NK-92 (cell line): ENCODE results near the gene OGG1.

ENCODE experiments used
- DNase-seq: peaks from one replicate; lab custom pipeline; 2025; ENCODE audit not compliant: unreplicated experiment; lab: John Stamatoyannopoulos, UW

The OGG1 gene

DNA sequence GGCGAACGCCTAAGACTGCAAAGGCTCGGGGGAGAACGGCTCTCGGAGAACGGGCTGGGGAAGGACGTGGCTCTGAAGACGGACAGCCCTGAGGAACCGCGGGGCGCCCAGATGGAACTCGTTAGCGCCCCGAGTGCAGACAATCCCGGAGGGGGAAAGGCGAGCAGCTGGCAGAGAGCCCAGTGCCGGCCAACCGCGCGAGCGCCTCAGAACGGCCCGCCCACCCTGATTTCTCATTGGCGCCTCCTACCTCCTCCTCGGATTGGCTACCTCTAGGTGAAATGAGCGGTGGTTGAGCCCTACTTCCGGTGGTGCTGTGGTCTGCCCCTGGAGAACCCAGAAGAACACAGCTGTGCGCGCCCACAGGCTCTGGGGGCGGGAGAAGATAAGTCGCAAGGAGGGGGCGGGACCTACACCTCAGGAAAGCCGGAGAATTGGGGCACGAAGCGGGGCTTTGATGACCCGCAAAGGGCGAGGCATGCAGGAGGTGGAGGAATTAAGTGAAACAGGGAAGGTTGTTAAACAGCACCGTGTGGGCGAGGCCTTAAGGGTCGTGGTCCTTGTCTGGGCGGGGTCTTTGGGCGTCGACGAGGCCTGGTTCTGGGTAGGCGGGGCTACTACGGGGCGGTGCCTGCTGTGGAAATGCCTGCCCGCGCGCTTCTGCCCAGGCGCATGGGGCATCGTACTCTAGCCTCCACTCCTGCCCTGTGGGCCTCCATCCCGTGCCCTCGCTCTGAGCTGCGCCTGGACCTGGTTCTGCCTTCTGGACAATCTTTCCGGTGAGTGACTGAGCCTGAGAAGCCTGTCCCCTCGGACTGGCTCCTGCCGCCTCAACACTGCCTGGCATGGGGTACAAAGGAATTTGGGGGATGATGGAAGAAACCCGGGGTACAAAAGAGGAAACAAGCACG lies at the start of gene OGG1:
Gene OGG1, plus strand, starts transcription at position 308 of the 911 bp plus-strand sequence. Its CDS starts 335 bp downstream, at position 643.
- peak; percentile 71 for DNase-seq

GRCh38 chr3:9700536-9700935 lies 49.2 kb upstream of the OGG1 start:
- DNase-seq = no peak

DNA sequence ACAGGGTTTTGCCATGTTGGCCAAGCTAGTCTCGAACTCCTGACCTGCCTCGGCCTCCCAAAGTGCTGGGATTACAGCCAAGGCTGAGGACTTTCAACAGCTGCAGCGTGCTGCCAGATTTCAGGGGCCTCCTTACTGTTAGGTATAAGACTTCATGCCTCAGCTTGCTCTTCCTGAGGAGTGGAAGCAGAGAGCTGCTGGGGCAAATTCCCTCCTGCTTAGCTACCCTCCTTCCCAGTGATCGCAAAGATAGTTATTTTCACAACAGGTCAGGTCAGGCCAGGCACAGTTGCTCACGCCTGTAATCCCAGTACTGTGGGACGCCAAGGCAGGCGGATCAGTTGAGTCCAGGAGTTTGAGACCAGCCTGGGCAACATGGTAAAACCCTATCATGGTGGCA lies 48.7 kb upstream of the OGG1 start:
- DNase-seq = no peak

DNA sequence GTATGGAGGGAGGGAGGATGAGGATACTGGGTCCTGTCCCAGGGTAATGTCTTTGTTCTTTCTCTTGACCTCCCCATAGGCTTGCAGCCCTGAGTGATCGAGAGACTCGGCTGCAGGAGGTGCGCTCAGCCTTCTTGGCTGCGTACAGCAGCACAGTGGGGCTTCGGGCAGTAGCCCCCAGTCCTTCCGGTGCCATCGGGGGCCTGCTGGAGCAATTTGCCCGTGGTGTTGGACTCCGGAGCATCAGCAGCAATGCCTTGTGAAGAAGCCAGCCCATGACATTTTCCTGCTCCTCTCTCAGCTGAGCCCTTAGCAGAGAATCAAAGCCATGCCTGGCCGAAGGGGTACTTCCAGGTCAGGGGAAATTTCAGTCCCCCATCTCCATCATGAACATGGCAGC lies 48.0 kb upstream of the OGG1 start:
- no peak for DNase-seq

DNA sequence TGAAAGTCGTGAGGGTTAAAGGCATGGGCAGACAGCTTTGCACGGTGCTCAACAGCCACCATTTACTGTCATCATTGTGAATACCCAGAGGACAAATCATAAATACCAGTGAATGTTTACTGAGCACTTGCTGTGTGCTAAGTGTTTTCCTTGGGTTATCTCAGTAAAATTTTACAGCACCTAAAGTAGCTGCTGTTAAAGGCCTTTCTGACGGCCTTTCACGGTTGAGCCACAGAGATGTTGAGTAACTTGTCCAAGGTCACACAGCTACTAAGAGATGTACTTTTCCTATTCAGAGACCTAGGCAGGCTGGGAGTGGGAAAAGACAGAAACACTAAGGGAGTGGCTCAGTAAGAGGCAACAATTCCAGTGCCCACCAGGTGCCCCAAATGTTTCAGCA lies 46.5 kb upstream of the OGG1 start:
- DNase-seq = no peak

GRCh38 chr3:9703736-9704346 lies 45.9 kb upstream of the OGG1 start, which contains the start of gene CPNE9:
CPNE9 (plus strand) TSS chr3:9703833; CDS start chr3:9703997, 164 bp downstream.
- DNase-seq = no peak

DNA sequence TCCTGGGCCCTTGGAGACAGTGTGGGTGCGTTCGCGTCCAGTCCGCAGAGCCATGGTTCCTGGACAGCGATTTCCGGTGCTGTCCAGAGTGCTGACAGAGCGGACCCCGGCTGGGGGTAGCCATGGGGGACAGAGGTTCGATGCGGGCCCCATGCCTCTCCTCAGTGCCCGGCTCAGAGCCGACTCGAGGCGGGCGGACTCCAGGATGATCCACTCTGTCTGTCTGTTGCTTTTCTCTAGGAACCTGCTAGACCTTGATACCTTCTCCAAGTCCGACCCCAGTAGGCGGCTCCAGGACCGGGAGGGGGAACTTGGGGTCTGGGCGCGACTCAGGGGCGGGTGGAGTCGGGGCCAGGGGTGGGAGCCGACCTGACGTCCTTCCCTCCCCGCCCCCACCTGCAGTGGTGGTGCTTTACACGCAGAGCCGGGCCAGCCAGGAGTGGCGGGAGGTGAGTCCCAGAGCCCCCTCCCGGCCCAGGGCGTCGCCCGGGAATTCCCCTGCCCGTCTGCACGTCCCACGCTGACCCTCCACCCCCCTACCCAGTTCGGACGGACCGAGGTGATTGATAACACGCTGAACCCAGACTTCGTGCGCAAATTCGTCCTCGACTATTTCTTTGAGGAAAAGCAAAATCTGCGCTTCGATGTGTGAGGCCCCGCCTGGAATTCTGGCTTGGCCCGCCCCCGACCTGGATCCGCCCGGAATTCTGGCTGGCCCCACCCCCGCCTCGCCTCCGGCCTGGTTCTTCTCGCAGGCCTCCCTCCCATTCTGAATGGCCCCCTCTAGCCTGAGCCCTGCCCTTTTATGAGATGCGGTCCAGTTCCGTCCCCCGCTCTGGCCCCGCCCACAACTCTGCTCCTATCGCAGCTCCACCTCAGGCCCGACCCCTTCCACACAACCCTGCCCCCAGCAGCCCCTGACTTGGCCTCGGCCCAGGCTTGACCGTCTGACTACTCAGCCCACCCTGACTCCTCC lies 45.1 kb upstream of the OGG1 start:
- no peak for DNase-seq

DNA sequence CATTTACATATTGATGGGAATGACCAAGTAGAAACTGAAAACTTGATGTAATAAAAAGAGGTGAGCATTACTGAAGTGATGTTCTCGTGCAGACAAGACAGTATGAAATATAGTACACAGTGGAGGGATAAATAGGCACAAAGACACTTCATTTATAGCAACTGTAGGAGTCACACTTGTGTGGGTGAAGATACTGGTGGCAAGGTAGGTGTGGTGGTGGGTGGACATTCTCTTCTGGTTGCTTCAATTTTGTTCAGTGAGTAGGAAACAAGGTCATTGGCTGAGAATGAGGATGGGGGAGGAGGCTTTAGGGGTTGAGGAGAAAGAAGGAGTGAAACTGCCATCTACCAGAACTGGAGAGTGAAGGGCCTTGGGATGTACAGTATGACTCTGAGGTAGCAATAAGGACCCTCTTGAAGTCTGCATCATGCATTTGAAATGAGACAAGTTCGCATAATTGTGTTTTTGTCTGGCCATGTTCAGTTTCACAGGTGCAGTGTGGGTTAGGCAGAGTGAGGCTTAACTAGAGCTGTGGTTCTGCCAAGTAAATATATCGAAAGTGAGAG lies 39.5 kb upstream of the OGG1 start:
- no peak for DNase-seq

- DNase-seq = no peak
Observed at GRCh38 chr3:9712415-9712814, 37.3 kb upstream of the OGG1 start.

DNA sequence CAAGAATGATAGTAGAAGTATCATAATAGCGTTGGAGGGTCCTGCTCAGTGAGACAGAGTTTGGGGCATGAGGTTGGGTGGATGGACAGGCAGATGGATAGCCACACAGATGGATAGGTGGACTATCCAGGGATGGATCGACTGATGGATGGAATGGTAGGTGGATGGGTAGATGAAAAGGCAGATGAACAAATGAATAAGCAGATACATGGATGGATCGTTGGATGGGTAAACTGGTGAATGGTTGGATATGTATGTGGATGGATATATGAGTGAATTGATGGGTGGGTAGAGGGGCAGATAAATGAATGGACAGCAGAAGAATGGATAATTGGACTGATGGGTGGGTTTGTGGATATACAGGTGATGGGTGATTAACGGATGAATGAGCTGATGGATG lies 36.6 kb upstream of the OGG1 start:
- no peak for DNase-seq

GRCh38 chr3:9715136-9715535 lies 34.6 kb upstream of the OGG1 start:
- no peak for DNase-seq

GRCh38 chr3:9715764-9716437 lies 33.9 kb upstream of the OGG1 start:
- no peak for DNase-seq

- no peak for DNase-seq
Observed at GRCh38 chr3:9716801-9717555, 32.8 kb upstream of the OGG1 start.

DNA sequence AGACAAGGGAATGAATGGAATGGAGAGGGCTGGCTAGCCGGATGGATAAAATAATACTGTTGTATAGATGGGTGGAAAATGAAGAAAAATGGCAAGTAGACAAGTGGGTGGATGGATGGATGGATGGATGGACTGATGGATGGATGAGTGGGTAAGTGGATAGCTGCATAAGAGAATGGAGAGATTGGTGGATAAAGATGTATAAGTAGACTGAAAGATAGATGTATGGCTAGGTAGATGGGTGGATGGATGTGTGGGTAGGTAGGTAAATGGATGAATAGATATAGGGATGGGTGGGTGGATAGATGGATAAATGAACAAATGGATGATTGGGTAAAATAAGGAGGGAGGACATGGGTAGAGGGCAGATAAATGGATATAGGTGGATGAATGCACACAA lies 32.2 kb upstream of the OGG1 start:
- DNase-seq = no peak

- DNase-seq = no peak
Observed at GRCh38 chr3:9718118-9718517, 31.6 kb upstream of the OGG1 start.

GRCh38 chr3:9721015-9721699 lies 28.6 kb upstream of the OGG1 start:
- no peak for DNase-seq

- DNase-seq = no peak
Observed at GRCh38 chr3:9721700-9722060, 28.1 kb upstream of the OGG1 start.

GRCh38 chr3:9725775-9726515 lies 23.8 kb upstream of the OGG1 start:
- no peak for DNase-seq
